GM12878 (cell line): ENCODE results near the gene FAM222B.

Experiments
- ATF3 ChIP-seq: IDR thresholded peaks from 2 replicates; pipeline ENCODE4 v1.6.1; 2011; ENCODE audit warnings: low read depth, mild to moderate bottlenecking, low read length, moderate library complexity, borderline replicate concordance; ENCODE audit errors: extremely low read depth
- ETV6 ChIP-seq, 2 experiments: fragments of 450-650 bp in 1 of 2; IDR thresholded peaks in 1 of 2; conservative IDR thresholded peaks in 1 of 2; 2 replicates each; pipeline ENCODE4 v1.6.1; 2014; ENCODE audit warnings: antibody characterized with exemption in 1 of 2, borderline replicate concordance in 1 of 2, low read depth in 1 of 2, mild to moderate bottlenecking in 1 of 2, moderate library complexity in 1 of 2
- POLR2A ChIP-seq: IDR thresholded peaks from 2 replicates; pipeline ENCODE4 v1.6.1; 2011; ENCODE audit warnings: low read depth, mild to moderate bottlenecking, low read length
- YY1 ChIP-seq: IDR thresholded peaks from 2 replicates; pipeline ENCODE4 v1.6.1; 2011; ENCODE audit warnings: low read depth, mild to moderate bottlenecking, low read length
- ZNF207 ChIP-seq: fragments of 450-650 bp; IDR thresholded peaks from 2 replicates; pipeline ENCODE4 v1.6.1; 2014; ENCODE audit warnings: antibody characterized with exemption, mild to moderate bottlenecking, borderline replicate concordance
- TF ChIP-seq, protein P1 (sequence below), 3 experiments: IDR thresholded peaks in 2 of 3; conservative IDR thresholded peaks in 1 of 3; 2 replicates each; pipeline ENCODE4 v1.5.1; 2011; ENCODE audit warnings: low read depth in 3 of 3, low read length in 3 of 3, mild to moderate bottlenecking in 3 of 3, control low read depth in 2 of 3, moderate library complexity in 2 of 3, inconsistent platforms in 1 of 3, mixed read lengths in 1 of 3; ENCODE audit not compliant: control insufficient read depth in 2 of 3, insufficient read depth in 1 of 3; ENCODE audit errors: extremely low read depth in 1 of 3
- TF ChIP-seq, protein P2 (sequence below): fragments of 450-650 bp; IDR thresholded peaks from 2 replicates; pipeline ENCODE4 v1.6.1; 2017; ENCODE audit warnings: mild to moderate bottlenecking, low read depth, inconsistent platforms; ENCODE audit not compliant: poor library complexity, severe bottlenecking

- TF ChIP-seq POLR2A = no peak
- TF ChIP-seq, protein P1, sequence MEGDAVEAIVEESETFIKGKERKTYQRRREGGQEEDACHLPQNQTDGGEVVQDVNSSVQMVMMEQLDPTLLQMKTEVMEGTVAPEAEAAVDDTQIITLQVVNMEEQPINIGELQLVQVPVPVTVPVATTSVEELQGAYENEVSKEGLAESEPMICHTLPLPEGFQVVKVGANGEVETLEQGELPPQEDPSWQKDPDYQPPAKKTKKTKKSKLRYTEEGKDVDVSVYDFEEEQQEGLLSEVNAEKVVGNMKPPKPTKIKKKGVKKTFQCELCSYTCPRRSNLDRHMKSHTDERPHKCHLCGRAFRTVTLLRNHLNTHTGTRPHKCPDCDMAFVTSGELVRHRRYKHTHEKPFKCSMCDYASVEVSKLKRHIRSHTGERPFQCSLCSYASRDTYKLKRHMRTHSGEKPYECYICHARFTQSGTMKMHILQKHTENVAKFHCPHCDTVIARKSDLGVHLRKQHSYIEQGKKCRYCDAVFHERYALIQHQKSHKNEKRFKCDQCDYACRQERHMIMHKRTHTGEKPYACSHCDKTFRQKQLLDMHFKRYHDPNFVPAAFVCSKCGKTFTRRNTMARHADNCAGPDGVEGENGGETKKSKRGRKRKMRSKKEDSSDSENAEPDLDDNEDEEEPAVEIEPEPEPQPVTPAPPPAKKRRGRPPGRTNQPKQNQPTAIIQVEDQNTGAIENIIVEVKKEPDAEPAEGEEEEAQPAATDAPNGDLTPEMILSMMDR (IDR thresholded peaks at IDR 0.05 in 2 of 3, conservative IDR thresholded peaks at IDR 0.05 in 1 of 3; ENCODE audit: control insufficient read depth in 2 of 3, extremely low read depth in 1 of 3, insufficient read depth in 1 of 3, low read depth in 3 of 3, low read length in 3 of 3) = no peak
- no peak for TF ChIP-seq ETV6 (conservative IDR thresholded peaks at IDR 0.05 in 1 of 2, IDR thresholded peaks at IDR 0.05 in 1 of 2; ENCODE audit: borderline replicate concordance in 1 of 2, low read depth in 1 of 2)
- no peak for TF ChIP-seq ATF3
- no peak for TF ChIP-seq YY1
- no peak for TF ChIP-seq ZNF207
- TF ChIP-seq, protein P2, sequence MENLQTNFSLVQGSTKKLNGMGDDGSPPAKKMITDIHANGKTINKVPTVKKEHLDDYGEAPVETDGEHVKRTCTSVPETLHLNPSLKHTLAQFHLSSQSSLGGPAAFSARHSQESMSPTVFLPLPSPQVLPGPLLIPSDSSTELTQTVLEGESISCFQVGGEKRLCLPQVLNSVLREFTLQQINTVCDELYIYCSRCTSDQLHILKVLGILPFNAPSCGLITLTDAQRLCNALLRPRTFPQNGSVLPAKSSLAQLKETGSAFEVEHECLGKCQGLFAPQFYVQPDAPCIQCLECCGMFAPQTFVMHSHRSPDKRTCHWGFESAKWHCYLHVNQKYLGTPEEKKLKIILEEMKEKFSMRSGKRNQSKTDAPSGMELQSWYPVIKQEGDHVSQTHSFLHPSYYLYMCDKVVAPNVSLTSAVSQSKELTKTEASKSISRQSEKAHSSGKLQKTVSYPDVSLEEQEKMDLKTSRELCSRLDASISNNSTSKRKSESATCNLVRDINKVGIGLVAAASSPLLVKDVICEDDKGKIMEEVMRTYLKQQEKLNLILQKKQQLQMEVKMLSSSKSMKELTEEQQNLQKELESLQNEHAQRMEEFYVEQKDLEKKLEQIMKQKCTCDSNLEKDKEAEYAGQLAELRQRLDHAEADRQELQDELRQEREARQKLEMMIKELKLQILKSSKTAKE = no peak
Observed at GRCh38 chr17:28712705-28713415, 129.7 kb downstream of the FAM222B start.
